ENCODE results near the gene TTC1.

The TTC1 gene

GRCh38 chr5:160071916-160072315 lies 63.0 kb downstream of the TTC1 start:
- Histone ChIP-seq H3K4me1 (ENCODE audit: insufficient read depth, low read length) (no peaks in the 10 kb centered on the region), H3K9ac (ENCODE audit: low read depth, low read length) (no peak overlapping the region), H3K9me3 (ENCODE audit: control insufficient read depth, insufficient read depth, low read length) (no peaks in the 10 kb centered on the region), H3K36me3 (ENCODE audit: insufficient read depth, low read length) (peaks cover 5% of the 10 kb centered on the region; the same call in 1 of the 2 replicates)

DNA sequence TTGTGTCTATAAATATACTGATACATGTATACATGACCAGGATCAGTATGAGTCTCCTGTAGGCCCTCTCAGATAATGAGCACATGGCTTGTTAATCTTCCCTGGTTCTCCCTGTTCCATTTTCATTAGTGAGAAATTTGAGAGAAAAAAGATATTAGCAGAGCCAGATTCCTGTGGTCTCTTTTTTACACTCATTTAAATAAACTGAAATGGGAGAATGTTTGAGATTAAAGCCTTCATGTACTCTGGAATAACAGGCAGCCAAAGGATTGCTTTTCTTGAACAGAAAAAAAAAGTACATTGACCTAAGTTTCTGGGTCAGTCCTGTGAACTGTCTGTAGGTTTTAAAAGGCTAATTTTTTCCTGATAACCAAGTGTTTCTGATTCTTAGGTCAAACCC lies 66.1 kb downstream of the TTC1 start:
- Histone ChIP-seq H3K9me3 (ENCODE audit: control insufficient read depth, insufficient read depth, low read length) (no peaks in the 10 kb centered on the region), H3K4me1 (ENCODE audit: insufficient read depth, low read length) (no peaks in the 10 kb centered on the region), H3K36me3 (ENCODE audit: insufficient read depth, low read length) (peaks cover 7% of the 10 kb centered on the region; the same call in 1 of the 2 replicates), H3K9ac (ENCODE audit: low read depth, low read length) (no peak overlapping the region)

GRCh38 chr5:160076997-160077396 lies 68.1 kb downstream of the TTC1 start:
- Histone ChIP-seq H3K9me3 (ENCODE audit: control insufficient read depth, insufficient read depth, low read length) (no peaks in the 10 kb centered on the region), H3K4me1 (ENCODE audit: insufficient read depth, low read length) (peaks cover 9% of the 10 kb centered on the region), H3K36me3 (ENCODE audit: insufficient read depth, low read length) (peaks cover 7% of the 10 kb centered on the region; the same call in 1 of the 2 replicates), H3K9ac (ENCODE audit: low read depth, low read length) (no peak overlapping the region)

- Histone ChIP-seq H3K4me1 (ENCODE audit: insufficient read depth, low read length) (peaks cover 22% of the 10 kb centered on the region), H3K9me3 (ENCODE audit: control insufficient read depth, insufficient read depth, low read length) (no peaks in the 10 kb centered on the region), H3K36me3 (ENCODE audit: insufficient read depth, low read length) (peaks cover 7% of the 10 kb centered on the region; the same call in 1 of the 2 replicates), H3K9ac (ENCODE audit: low read depth, low read length) (no peak overlapping the region)
These were observed 70.8 kb downstream of the TTC1 start for GRCh38 chr5:160079753-160080152.

GRCh38 chr5:160081495-160081894 lies 72.6 kb downstream of the TTC1 start:
- no peaks in the 10 kb centered on the region for H3K9me3 ChIP-seq (ENCODE audit: control insufficient read depth, insufficient read depth, low read length)
- no peak overlapping the region for H3K9ac ChIP-seq (ENCODE audit: low read depth, low read length)
- peaks cover 22% of the 10 kb centered on the region for H3K4me1 ChIP-seq (ENCODE audit: insufficient read depth, low read length)
- peaks cover 7% of the 10 kb centered on the region; the same call in 1 of the 2 replicates for H3K36me3 ChIP-seq (ENCODE audit: insufficient read depth, low read length)

GRCh38 chr5:160082614-160083500 lies 73.9 kb downstream of the TTC1 start:
- peaks cover 22% of the 10 kb centered on the region for H3K4me1 ChIP-seq (ENCODE audit: insufficient read depth, low read length)
- H3K36me3 ChIP-seq (ENCODE audit: insufficient read depth, low read length): peaks cover 2% of the 10 kb centered on the region; the same call in 1 of the 2 replicates
- H3K9me3 ChIP-seq (ENCODE audit: control insufficient read depth, insufficient read depth, low read length): no peaks in the 10 kb centered on the region
- H3K9ac ChIP-seq (ENCODE audit: low read depth, low read length): no peak overlapping the region

DNA sequence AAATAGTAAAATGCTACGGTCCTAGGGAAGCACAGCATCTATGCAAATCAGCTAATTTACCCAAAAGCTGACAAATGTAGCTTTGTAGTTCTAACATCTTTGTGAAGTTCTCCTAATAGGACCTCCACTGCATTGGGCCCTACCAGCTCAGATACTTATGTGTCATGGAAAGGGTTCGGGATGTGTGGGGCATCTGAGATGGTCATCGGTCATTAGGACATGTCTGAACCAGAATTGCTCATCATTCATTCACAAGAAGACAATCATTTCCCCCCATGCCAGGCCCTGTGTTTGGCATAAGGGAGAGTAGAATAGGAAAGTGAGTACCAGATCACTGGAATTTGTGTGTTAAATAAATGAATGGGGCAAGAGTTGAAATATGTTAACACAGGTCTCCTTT lies 74.6 kb downstream of the TTC1 start:
- Histone ChIP-seq H3K9me3 (ENCODE audit: control insufficient read depth, insufficient read depth, low read length) (no peaks in the 10 kb centered on the region), H3K9ac (ENCODE audit: low read depth, low read length) (no peak overlapping the region), H3K36me3 (ENCODE audit: insufficient read depth, low read length) (no peaks in the 10 kb centered on the region; the same call in 1 of the 2 replicates), H3K4me1 (ENCODE audit: insufficient read depth, low read length) (peaks cover 22% of the 10 kb centered on the region)

- Histone ChIP-seq H3K9ac (ENCODE audit: low read depth, low read length) (no peak overlapping the region), H3K4me1 (ENCODE audit: insufficient read depth, low read length) (peaks cover 22% of the 10 kb centered on the region), H3K36me3 (ENCODE audit: insufficient read depth, low read length) (no peaks in the 10 kb centered on the region), H3K9me3 (ENCODE audit: control insufficient read depth, insufficient read depth, low read length) (no peaks in the 10 kb centered on the region)
These were observed 75.2 kb downstream of the TTC1 start for GRCh38 chr5:160084144-160084543.

DNA sequence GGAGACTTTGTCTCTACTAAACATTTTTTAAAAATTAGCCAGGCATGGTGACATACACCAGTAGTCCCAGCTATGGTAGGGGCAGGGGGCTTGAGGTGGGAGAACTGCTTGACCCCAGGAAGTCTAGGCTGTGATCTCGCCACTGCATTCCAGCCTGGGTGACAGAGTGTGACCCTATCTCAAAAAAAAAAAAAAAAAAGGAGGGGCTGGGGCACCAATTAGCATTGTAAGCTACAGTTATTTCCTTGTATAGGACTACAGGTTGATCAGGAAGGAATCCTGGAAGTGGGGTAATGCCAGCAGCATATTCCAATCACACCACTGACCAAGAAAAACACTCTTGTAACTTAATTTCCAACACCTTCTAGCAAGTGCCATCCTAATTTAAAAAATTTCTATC lies 78.3 kb downstream of the TTC1 start:
- Histone ChIP-seq H3K9ac (ENCODE audit: low read depth, low read length) (no peak overlapping the region), H3K9me3 (ENCODE audit: control insufficient read depth, insufficient read depth, low read length) (no peaks in the 10 kb centered on the region), H3K4me1 (ENCODE audit: insufficient read depth, low read length) (peaks cover 13% of the 10 kb centered on the region), H3K36me3 (ENCODE audit: insufficient read depth, low read length) (no peaks in the 10 kb centered on the region)

DNA sequence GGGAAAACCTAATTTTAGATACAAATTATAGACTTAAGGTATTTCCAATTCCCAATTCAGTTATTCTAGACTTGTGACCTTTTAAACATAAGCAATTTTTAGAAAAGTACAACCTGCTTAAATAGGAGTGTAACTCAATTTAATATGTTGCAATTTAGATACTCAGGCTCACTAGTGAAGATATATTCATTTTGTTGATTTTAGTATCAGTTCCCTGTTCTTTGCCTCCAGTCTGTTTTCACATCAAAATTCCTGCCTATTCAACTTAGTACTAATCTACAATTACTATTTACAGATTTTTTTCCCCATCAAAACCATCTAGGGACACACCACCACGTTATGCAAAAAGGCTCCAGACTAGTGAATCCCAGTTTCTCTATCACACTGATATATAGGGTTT lies 79.9 kb downstream of the TTC1 start:
- Histone ChIP-seq H3K36me3 (ENCODE audit: insufficient read depth, low read length) (peaks cover 9% of the 10 kb centered on the region), H3K4me1 (ENCODE audit: insufficient read depth, low read length) (no peaks in the 10 kb centered on the region; the same call in 1 of the 2 replicates), H3K9ac (ENCODE audit: low read depth, low read length) (no peak overlapping the region), H3K9me3 (ENCODE audit: control insufficient read depth, insufficient read depth, low read length) (no peaks in the 10 kb centered on the region)

GRCh38 chr5:160089531-160089930 lies 80.6 kb downstream of the TTC1 start:
- H3K9me3 ChIP-seq (ENCODE audit: control insufficient read depth, insufficient read depth, low read length): no peaks in the 10 kb centered on the region
- H3K9ac ChIP-seq (ENCODE audit: low read depth, low read length): no peak overlapping the region
- no peaks in the 10 kb centered on the region; the same call in 1 of the 2 replicates for H3K4me1 ChIP-seq (ENCODE audit: insufficient read depth, low read length)
- peaks cover 9% of the 10 kb centered on the region for H3K36me3 ChIP-seq (ENCODE audit: insufficient read depth, low read length)

GRCh38 chr5:160090059-160090458 lies 81.1 kb downstream of the TTC1 start:
- Histone ChIP-seq H3K9me3 (ENCODE audit: control insufficient read depth, insufficient read depth, low read length) (no peaks in the 10 kb centered on the region), H3K4me1 (ENCODE audit: insufficient read depth, low read length) (no peaks in the 10 kb centered on the region; the same call in 1 of the 2 replicates), H3K9ac (ENCODE audit: low read depth, low read length) (no peak overlapping the region), H3K36me3 (ENCODE audit: insufficient read depth, low read length) (peaks cover 9% of the 10 kb centered on the region)

DNA sequence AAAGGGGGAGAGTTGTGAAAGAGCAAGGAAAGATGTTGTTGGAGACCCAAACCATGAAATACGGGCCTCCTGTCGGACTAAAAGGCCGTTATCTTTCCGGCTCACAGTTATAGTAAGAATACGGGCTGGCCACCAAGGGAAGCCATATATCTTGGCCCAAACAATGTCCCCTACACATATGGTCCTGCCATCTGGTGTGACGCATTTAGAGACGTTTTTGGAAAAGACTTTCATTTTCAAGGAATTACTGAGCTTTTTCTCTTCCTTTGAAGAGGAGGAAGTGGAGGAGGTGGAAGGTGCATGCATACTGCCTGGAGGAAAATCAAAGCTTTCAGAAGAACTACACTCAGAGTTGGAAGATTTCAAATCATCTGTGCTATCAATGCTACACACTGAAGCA lies 83.6 kb downstream of the TTC1 start:
- Histone ChIP-seq H3K4me1 (ENCODE audit: insufficient read depth, low read length) (no peaks in the 10 kb centered on the region), H3K9me3 (ENCODE audit: control insufficient read depth, insufficient read depth, low read length) (no peaks in the 10 kb centered on the region), H3K9ac (ENCODE audit: low read depth, low read length) (no peak overlapping the region), H3K36me3 (ENCODE audit: insufficient read depth, low read length) (peaks cover 9% of the 10 kb centered on the region)

DNA sequence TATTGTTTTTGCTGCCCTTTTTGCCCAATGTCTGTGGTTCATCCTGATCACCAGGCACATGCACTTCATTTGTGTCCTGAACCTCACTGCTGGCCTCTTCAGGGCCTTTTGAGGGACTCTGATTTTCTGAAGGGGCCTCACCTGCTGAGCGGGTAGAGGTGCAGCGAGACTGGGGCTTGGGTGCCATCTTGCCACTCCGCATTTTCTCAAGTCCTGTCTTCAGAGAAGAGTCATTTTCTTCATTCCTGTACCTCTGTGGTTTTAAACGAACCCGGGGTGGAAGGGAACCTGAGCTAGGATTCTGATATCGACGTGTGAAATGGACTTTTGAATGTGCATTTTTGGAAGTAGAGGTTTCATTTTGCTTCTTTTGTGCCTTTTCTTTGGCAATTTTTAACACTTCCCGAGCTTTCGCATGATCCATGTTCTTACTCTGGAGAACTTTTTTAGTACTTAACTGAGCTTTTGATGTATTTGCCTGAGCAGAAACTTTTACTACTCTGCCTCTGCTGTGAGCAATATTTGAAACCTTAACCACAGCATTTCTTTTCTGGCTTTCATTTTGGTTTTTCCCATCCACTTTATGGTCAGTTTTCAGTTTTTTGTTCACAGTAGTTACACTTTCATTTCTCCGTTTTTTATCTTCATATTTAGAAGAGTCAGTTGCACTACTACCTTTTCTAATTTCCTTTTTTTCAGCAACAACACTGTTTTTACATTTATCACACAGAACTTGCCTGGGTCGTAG lies 84.2 kb downstream of the TTC1 start:
- Histone ChIP-seq H3K9me3 (ENCODE audit: control insufficient read depth, insufficient read depth, low read length) (no peaks in the 10 kb centered on the region), H3K9ac (ENCODE audit: low read depth, low read length) (no peak overlapping the region), H3K36me3 (ENCODE audit: insufficient read depth, low read length) (peaks cover 9% of the 10 kb centered on the region), H3K4me1 (ENCODE audit: insufficient read depth, low read length) (no peaks in the 10 kb centered on the region)
